PFSK-1 (cell line): Measurements from ENCODE around the gene AOC2.

Experiments used
- FOXP2 ChIP-seq: optimal IDR thresholded peaks from 2 replicates; pipeline ENCODE3; 2011; ENCODE audit warnings: borderline replicate concordance, control low read depth, inconsistent platforms; ENCODE audit not compliant: insufficient read depth; ENCODE audit errors: extremely low read length, extremely low read depth
- POLR2AphosphoS5 ChIP-seq: IDR thresholded peaks from 2 replicates; pipeline ENCODE4 v1.6.1; 2012; ENCODE audit warnings: low read depth, mild to moderate bottlenecking, control low read depth, low read length, moderate library complexity
- SIN3A ChIP-seq: IDR thresholded peaks from 2 replicates; pipeline ENCODE4 v1.6.1; 2012; ENCODE audit warnings: mild to moderate bottlenecking, low read length, moderate library complexity, borderline replicate concordance; ENCODE audit not compliant: insufficient read depth
- TAF1 ChIP-seq: IDR thresholded peaks from 2 replicates; pipeline ENCODE4 v1.6.1; 2012; ENCODE audit warnings: low read length, control low read depth, borderline replicate concordance; ENCODE audit not compliant: insufficient read depth
- TF ChIP-seq, protein P1 (sequence below), 2 experiments: IDR thresholded peaks; 2 replicates each; pipeline versions ENCODE4 v1.6.1 to v1.8.0; 2011 to 2012; ENCODE audit warnings: low read depth in 2 of 2, low read length in 2 of 2, control low read depth in 1 of 2, inconsistent platforms in 1 of 2, mild to moderate bottlenecking in 1 of 2, moderate library complexity in 1 of 2; ENCODE audit not compliant: insufficient read depth in 1 of 2

The AOC2 gene

DNA sequence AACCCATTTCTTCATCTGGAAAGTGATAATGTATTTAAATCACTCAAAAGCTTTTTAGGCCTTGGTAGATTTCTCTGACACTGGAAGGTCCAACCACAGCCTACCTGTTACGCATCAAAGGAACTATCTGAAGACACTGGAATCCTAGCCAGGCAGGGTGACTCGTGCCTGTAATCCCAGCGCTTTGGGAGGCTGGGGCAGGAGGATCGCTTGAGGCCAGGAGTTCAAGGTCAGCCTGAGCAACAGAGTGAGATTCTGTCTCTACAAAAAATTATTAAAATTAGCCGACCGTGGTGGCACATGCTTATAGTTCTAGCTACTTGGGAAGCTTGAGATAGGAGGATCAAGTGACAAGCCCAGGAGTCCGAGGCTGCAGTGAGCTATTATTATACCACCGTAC, 37.8 kb downstream of the AOC2 start:
- TF ChIP-seq SIN3A (no peak), POLR2AphosphoS5 (no peak), TAF1 (no peak), FOXP2 (no peak)
- TF ChIP-seq, protein P1, sequence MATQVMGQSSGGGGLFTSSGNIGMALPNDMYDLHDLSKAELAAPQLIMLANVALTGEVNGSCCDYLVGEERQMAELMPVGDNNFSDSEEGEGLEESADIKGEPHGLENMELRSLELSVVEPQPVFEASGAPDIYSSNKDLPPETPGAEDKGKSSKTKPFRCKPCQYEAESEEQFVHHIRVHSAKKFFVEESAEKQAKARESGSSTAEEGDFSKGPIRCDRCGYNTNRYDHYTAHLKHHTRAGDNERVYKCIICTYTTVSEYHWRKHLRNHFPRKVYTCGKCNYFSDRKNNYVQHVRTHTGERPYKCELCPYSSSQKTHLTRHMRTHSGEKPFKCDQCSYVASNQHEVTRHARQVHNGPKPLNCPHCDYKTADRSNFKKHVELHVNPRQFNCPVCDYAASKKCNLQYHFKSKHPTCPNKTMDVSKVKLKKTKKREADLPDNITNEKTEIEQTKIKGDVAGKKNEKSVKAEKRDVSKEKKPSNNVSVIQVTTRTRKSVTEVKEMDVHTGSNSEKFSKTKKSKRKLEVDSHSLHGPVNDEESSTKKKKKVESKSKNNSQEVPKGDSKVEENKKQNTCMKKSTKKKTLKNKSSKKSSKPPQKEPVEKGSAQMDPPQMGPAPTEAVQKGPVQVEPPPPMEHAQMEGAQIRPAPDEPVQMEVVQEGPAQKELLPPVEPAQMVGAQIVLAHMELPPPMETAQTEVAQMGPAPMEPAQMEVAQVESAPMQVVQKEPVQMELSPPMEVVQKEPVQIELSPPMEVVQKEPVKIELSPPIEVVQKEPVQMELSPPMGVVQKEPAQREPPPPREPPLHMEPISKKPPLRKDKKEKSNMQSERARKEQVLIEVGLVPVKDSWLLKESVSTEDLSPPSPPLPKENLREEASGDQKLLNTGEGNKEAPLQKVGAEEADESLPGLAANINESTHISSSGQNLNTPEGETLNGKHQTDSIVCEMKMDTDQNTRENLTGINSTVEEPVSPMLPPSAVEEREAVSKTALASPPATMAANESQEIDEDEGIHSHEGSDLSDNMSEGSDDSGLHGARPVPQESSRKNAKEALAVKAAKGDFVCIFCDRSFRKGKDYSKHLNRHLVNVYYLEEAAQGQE (IDR thresholded peaks at IDR 0.05; ENCODE audit: insufficient read depth in 1 of 2, low read depth in 2 of 2, low read length in 2 of 2), result no peak

DNA sequence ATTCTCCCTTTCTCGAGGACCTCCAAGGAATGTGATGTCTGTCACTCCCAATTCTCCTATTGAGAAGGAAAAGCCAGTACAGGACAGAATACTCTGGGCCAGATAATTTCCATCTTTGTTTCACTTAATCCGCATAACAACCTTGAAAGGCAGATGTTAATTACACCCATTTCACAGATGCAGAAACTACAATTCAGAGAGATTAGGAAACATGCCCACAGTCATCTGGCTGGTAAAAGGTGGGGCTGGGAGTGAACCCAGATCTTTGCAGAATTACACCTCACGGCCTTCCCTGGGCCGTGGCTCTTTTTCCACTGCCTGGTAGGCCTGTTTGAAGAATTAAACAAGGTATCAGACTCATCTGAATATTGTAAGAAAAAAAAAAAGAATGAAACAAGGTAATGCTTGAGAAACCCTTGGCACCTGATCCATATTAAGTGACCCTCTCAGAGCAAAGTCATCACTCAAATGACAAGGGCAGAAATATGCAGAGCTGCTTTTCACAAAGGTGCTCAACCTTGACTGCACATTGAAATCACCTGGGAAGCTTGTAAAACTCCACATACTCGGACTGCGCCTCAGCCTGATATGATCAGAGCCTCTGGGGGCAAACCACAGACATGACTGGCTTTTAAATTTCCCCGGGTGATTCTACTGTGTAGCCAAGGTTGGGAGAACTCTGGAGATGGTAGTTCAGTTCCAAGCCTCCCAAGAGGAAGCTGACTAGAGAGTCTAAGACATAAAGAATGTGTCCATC, 39.6 kb downstream of the AOC2 start:
- TF ChIP-seq TAF1, result no peak
- TF ChIP-seq, protein P1 (IDR thresholded peaks at IDR 0.05; ENCODE audit: insufficient read depth in 1 of 2, low read depth in 2 of 2, low read length in 2 of 2), result no peak
- TF ChIP-seq FOXP2, result no peak
- TF ChIP-seq SIN3A, result no peak
- TF ChIP-seq POLR2AphosphoS5, result no peak

DNA sequence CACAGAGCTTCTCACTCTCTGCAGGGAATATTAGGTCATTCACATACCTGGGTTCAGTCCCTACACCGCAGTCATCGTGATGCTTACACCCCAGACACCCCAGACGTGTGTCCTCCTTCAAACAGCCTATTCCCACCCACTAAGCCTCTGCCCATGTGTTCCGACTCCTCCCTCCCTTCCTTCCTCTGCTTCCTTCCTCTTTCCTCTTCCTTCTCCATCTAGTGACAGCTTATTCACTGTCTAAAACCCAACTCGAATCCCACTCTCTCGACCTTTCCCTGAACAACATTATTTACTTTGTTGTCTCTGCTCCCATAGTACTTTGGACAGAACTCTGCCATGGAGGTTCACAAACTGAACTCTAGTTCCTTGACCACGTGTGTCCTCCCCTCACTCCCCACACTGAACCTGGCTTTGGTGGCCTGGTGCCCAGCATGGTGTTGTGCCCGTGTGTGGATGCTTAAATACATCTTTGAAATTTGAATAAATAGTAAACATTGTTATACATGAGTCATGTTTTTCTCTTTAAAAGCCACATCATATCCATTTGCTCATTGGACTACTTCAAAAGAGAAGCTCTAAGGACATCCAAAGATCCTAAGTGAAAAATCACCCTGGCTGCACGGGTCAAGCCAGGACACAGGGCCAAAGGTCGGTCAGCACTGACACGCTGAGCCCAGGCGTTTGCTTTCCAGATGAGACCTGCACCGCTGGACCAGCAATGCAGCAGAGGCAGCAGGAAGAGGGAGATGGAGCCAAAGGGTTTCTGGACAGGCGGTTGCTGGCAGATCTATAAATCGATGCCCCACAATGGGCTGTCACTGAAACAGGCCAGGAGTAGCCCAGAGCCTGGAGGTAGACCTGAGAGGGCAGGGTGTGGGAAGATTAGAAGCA, 42.1 kb downstream of the AOC2 start:
- TF ChIP-seq TAF1 (no peak), SIN3A (no peak), POLR2AphosphoS5 (no peak), FOXP2 (no peak)
- TF ChIP-seq, protein P1 (IDR thresholded peaks at IDR 0.05; ENCODE audit: insufficient read depth in 1 of 2, low read depth in 2 of 2, low read length in 2 of 2), result no peak

GRCh38 chr17:42889809-42890208, 45.4 kb downstream of the AOC2 start:
- no peak for TF ChIP-seq SIN3A
- no peak for TF ChIP-seq POLR2AphosphoS5
- no peak for TF ChIP-seq FOXP2
- TF ChIP-seq, protein P1 (IDR thresholded peaks at IDR 0.05; ENCODE audit: insufficient read depth in 1 of 2, low read depth in 2 of 2, low read length in 2 of 2), result no peak
- no peak for TF ChIP-seq TAF1
